GM12891 (cell line): Measurements from ENCODE around the gene TFPT.

Experiments used
- DNase-seq: peaks from one replicate; pipeline ENCODE4 v3.0.0; 2011; ENCODE audit warnings: low spot score; ENCODE audit not compliant: insufficient read length
- FAIRE-seq: peaks from 2 replicates; lab custom pipeline; 2011; peaks lifted over from hg19 to GRCh38; lab: Jason Lieb, UNC
- PAX5 ChIP-seq: IDR thresholded peaks from 2 replicates; pipeline ENCODE4 v1.6.1; 2011; ENCODE audit warnings: low read length, moderate library complexity, mild to moderate bottlenecking; ENCODE audit not compliant: insufficient read depth, severe bottlenecking
- POLR2A ChIP-seq: IDR thresholded peaks from 2 replicates; pipeline ENCODE4 v1.6.1; 2011; ENCODE audit warnings: low read depth, low read length, control low read depth
- POLR2AphosphoS5 ChIP-seq: IDR thresholded peaks from 2 replicates; pipeline ENCODE4 v1.6.1; 2011; ENCODE audit warnings: low read depth, low read length, control low read depth
- POU2F2 ChIP-seq: IDR thresholded peaks from 2 replicates; pipeline ENCODE4 v1.6.1; 2011; ENCODE audit warnings: low read depth, mild to moderate bottlenecking, control low read depth, low read length, moderate library complexity
- SPI1 ChIP-seq: IDR thresholded peaks from 2 replicates; pipeline ENCODE4 v1.6.1; 2011; ENCODE audit warnings: low read depth, low read length, control low read depth
- TAF1 ChIP-seq: IDR thresholded peaks from 2 replicates; pipeline ENCODE4 v1.6.1; 2011; ENCODE audit warnings: low read depth, low read length, control low read depth

TFPT gene

GRCh38 chr19:54127688-54128440 lies 12.4 kb upstream of the TFPT start:
- DNase-seq (no peak), FAIRE-seq (no peak)
- no peak for TF ChIP-seq POLR2A

- FAIRE-seq: no peak
- no peak for DNase-seq
- no peak for TF ChIP-seq PAX5
- TF ChIP-seq POU2F2: no peak
- no peak for TF ChIP-seq SPI1
- TF ChIP-seq POLR2AphosphoS5: no peak
- TF ChIP-seq POLR2A: no peak
- TF ChIP-seq TAF1: no peak
Observed at GRCh38 chr19:54125713-54126112, 10.3 kb upstream of the TFPT start.

GRCh38 chr19:54124393-54124792 lies 8.9 kb upstream of the TFPT start:
- no peak for DNase-seq
- TF ChIP-seq POU2F2 (no peak), POLR2AphosphoS5 (no peak), TAF1 (no peak), POLR2A (no peak), PAX5 (no peak), SPI1 (no peak)
- no peak for FAIRE-seq

GRCh38 chr19:54123682-54124081 lies 8.2 kb upstream of the TFPT start:
- DNase-seq: no peak
- no peak for TF ChIP-seq POLR2A
- TF ChIP-seq PAX5: no peak
- no peak for TF ChIP-seq SPI1
- TF ChIP-seq POLR2AphosphoS5: no peak
- TF ChIP-seq POU2F2: no peak
- no peak for TF ChIP-seq TAF1
- no peak for FAIRE-seq

- TF ChIP-seq POLR2A: no peak
- TF ChIP-seq POLR2AphosphoS5: no peak
- no peak for TF ChIP-seq POU2F2
- no peak for TF ChIP-seq PAX5
- no peak for TF ChIP-seq TAF1
- TF ChIP-seq SPI1: no peak
- FAIRE-seq (no peak), DNase-seq (no peak)
Observed at GRCh38 chr19:54121259-54121658, 5.8 kb upstream of the TFPT start.

- DNase-seq: no peak
- no peak for FAIRE-seq
- TF ChIP-seq POLR2A (no peak), POU2F2 (no peak), POLR2AphosphoS5 (peak; percentile 72), SPI1 (peak; percentile 56), PAX5 (no peak), TAF1 (0 out of 2 replicates have a peak, but pooled peaks have one; percentile 40)
Observed at GRCh38 chr19:54114340-54115108, 933 bp downstream of the TFPT start.

GRCh38 chr19:54109651-54110050 lies 5.8 kb downstream of the TFPT start:
- no peak for TF ChIP-seq PAX5
- no peak for TF ChIP-seq POLR2A
- no peak for TF ChIP-seq SPI1
- TF ChIP-seq TAF1: no peak
- TF ChIP-seq POU2F2: no peak
- TF ChIP-seq POLR2AphosphoS5: no peak
- no peak for FAIRE-seq

GRCh38 chr19:54108496-54108895 lies 7.0 kb downstream of the TFPT start:
- no peak for FAIRE-seq

More at GRCh38 chr19:54109651-54110050, 5.8 kb downstream of the TFPT start:
- DNase-seq: no peak

GRCh38 chr19:54107876-54108490 lies 7.5 kb downstream of the TFPT start:
- DNase-seq: no peak
- TF ChIP-seq TAF1 (no peak), POU2F2 (no peak), PAX5 (no peak)
- no peak for FAIRE-seq

More at GRCh38 chr19:54108496-54108895, 7.0 kb downstream of the TFPT start:
- no peak for DNase-seq
- no peak for TF ChIP-seq TAF1
- TF ChIP-seq POLR2AphosphoS5: no peak
- no peak for TF ChIP-seq SPI1
- no peak for TF ChIP-seq POLR2A
- TF ChIP-seq PAX5: no peak
- no peak for TF ChIP-seq POU2F2

- DNase-seq: no peak
- FAIRE-seq: no peak
- no peak for TF ChIP-seq SPI1
- TF ChIP-seq TAF1: no peak
- TF ChIP-seq POLR2A: no peak
- no peak for TF ChIP-seq POLR2AphosphoS5
- no peak for TF ChIP-seq PAX5
- TF ChIP-seq POU2F2: no peak
Observed at GRCh38 chr19:54106716-54107115, 8.7 kb downstream of the TFPT start.
